DMS114 treated with DMSO at 0.1 percent for 48 hours (cell line): ENCODE measurements around the gene SHOC2.
A peak's percentile ranks its signal among the peaks of the same experiment; 100 is the strongest.

Experiments used
- DNase-seq: peaks from one replicate; lab custom pipeline; 2025; ENCODE audit not compliant: unreplicated experiment; lab: John Stamatoyannopoulos, UW

Gene SHOC2

DNA sequence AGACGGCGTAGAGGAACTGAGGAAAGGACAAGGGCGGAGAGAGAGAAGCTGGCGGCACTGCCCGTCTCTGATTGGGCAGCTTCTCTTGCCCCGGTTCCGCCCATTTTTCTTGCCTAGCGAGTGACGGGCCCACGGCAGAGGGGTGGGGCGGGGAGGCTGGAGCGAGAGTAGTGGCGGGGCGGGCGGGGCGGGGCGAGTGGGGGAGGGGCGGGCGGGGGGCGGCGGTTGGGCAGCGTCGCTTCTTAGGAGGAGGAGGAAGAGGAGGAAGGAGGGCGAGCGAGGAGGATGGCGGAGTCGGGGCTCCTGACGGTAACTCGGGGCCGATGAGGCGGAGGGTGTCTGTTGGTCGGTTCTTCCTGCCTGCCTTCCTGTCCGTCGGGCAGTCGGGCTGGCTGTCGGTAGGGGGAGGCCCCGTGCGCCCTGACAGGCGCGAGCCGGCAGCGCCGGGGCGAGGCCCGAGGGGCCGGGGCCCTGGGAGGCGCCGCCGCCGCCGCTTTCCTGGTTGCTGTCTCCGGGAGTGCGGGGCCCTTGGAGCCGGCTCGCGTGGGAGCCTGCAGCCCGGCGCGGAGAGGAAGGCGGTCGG is at the start of gene SHOC2:
TSS of gene SHOC2 (plus strand) at position 256 of the 583 bp plus-strand sequence. CDS start 44,755 bp downstream, outside the sequence.
- DNase-seq = no peak

DNA sequence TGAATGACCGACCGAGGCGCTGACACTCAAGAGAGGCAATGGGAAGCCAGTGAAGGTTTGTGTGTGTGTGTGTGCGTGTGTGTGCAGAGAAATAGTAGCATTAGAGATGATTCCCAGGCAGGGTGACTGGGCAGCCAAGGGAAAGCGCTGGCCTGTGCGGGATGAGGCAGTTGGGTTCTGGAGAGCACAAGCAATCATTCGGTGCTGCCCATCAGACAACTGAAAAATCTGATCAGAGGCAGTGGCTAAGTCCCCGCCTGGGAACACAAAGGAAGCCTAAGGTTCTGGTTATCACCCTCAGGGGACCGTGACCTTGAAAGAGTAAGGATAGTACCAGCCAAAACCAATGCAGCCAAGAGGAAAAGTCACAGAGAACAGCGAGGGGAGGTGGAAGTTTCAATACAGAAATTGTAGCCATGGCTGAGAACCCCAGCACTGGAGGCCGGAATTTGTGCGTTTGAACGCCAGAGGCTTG is 48.5 kb upstream of the SHOC2 start:
- no peak for DNase-seq

GRCh38 chr10:110871298-110872084 is 47.9 kb upstream of the SHOC2 start, which contains the start of gene PDCD4:
PDCD4 (plus strand) TSS chr10:110871928; CDS start chr10:110876028, 4,100 bp downstream.
- peak; percentile 98 for DNase-seq

GRCh38 chr10:110872145-110872983 is 47.0 kb upstream of the SHOC2 start:
- peak; percentile 74 for DNase-seq

- no peak for DNase-seq
These were observed 46.1 kb upstream of the SHOC2 start for GRCh38 chr10:110872984-110873923.

GRCh38 chr10:110873951-110874350 is 45.5 kb upstream of the SHOC2 start:
- DNase-seq = no peak

DNA sequence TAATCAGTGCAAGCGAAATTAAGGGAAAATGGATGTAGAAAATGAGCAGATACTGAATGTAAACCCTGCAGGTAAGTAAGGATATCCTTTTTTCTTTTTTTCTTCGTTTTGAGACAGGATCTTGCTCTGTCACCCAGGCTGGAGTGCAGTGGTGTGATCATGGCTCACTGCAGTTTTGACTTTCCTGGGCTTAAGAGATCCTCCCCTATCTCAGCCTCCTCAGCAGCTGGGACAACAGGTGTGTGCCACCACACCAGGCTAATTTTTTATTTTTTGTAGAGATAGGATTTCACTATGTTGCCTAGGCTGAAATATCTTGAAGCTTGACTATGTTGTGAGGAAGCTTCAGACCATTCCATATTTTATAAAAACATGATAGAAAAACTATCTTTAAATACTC is 43.4 kb upstream of the SHOC2 start:
- no peak for DNase-seq

DNA sequence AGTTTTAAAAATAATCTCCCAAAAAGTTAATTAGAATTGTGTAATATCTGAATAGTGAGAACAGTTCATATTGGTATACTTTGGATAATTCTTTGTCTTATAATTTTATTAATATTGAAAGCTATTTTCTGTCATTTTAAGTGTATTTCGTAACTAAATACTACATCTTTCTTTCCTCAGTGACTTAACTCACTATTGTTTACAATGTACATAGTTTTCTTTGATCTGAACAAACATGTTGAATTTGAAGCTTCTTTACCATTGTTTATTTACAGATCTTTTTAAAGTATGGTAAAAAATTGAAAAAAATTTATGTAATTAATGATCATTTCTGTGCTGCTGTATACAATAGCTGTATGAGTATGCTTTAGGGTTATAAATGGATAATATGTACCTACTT is 42.6 kb upstream of the SHOC2 start:
- DNase-seq = no peak

- DNase-seq = no peak
These were observed 39.4 kb upstream of the SHOC2 start for GRCh38 chr10:110880012-110880411.

DNA sequence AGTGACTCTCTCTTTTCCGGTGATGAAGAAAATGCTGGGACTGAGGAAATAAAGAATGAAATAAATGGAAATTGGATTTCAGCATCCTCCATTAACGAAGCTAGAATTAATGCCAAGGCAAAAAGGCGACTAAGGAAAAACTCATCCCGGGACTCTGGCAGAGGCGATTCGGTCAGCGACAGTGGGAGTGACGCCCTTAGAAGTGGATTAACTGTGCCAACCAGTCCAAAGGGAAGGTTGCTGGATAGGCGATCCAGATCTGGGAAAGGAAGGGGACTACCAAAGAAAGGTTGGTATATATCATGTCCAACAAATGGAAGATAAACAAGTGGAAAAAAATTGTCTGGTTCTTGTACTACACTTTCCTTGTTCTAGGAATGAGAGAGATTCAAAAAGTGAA is 38.2 kb upstream of the SHOC2 start:
- no peak for DNase-seq

- no peak for DNase-seq
These were observed 37.5 kb upstream of the SHOC2 start for GRCh38 chr10:110881905-110882304.

DNA sequence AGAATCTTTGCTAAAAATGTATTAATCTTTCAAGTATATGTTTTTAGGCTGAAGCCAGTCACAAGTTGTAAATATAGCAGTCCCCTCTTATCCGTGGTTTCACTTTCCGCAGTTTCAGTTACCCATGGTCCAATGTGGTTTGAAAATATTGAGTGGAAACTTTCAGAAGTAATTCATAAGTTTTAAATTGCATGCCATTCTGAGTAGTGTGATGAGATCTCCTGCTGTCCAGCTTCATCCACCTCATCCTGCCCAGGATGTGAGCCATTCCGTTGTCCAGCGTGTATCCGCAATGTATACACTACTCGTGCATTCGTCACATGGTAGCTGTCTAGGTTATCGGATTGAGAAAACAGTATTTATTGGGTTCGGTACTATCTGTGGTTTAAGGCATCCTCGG is 35.5 kb upstream of the SHOC2 start:
- no peak for DNase-seq

DNA sequence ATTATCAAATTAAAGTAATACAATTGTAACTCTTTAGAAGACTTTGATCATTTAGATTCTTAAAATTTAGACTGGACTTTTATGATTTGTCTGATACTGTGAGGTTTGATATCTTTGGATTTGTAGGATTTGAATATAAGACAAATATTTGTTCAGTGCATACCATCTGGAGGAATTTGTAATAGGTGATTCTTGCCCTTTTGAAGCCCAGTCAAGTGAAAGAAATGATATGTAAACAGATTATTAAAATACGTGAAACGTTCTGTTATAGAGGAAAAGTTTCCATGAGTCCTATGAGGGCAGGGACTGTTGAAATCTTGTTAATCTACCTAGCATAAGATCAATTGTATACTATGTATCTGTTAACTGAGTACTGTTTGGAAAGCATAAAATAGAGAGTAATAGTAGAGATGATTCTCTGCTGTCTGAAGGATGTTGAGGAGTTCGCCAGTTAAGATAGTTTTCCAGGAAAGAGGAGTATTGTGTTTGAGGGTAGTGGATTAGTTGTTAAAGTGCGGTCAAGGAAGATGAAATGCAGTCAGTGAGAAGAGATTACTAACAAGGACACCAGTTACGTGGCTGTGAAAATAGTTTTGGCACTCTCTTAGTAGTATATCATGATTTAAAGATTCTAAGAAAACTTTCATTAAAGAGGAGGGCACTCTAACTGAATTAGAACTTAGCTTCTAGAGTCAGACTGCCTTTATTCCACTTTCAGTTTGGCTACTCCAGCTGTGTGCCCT is 33.3 kb upstream of the SHOC2 start:
- DNase-seq = no peak

GRCh38 chr10:110887560-110887959 is 31.8 kb upstream of the SHOC2 start:
- DNase-seq = no peak

DNA sequence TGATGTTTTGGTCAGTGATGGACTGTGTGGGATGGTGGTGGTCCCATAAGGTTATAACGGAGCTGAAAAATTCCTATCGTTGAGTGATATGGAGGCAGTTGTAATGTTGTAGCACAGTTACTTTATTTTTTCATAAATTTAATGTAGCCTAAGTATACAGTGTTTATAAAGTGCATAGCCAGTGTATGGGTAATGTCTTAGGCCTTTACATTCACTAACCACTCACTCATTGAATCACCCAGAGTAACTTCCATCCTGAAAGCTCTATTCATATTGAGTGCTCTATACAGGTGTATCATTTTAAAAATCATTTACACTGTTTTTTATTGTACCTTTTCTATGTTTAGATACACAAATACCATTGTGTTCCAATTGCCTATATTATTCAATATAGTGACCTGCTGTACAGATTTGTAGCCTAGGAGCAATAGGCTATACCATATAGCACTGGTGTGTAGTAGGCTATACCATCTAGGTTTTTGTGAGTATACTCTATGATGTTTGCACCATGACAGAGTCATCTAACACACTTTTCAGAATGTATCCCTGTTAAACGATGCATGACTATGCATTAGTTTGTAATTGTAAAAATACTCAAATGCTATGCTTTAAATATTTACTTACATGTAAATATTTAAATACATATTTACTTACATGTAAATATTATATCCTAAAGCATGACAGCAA is 26.7 kb upstream of the SHOC2 start:
- DNase-seq = no peak

DNA sequence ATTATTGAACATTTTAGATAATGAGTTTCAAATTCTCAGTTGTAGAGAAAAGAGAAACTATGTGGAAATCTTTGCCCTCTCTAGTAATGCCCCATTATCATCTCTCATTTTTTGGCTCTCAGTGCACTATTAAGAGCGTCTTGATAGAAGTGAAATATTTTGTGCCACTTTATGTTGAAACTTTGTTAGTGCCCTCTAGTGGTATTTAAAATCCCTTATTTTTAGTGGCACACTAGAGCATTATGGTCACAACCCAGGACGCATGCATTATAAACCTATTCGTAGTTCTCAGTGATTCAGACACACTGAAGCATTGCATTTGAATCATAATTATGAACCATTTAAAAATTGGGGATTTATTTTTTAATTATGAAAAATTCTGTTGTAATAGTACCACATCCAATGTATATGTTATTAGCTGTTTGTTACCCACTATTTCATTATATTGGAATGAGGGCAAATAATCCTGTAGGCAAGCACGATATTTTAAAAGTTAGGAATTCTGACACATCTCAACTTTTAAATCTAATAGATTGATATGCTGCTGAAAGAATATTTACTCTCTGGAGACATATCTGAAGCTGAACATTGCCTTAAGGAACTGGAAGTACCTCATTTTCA is 25.7 kb upstream of the SHOC2 start:
- DNase-seq = peak; percentile 64

- no peak for DNase-seq
These were observed 22.2 kb upstream of the SHOC2 start for GRCh38 chr10:110897184-110897583.

DNA sequence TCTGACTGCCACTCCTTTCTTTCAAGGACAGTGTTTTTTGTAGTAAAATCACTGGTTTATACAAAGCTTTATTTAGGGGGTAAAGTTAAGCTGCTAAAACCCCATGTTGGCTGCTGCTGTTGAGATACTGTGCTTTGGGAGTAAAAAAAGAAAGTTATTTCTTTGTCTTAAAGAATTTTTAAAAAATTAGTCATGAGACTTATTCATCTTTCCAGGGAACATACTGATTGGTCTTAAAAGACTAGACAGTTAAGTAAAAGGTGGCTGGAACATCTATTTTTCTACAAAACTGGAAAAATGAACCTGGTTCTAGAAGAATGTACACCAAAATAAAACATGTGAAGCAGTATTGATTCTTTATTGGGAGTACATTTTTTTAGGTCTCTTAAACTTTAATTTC is 21.0 kb upstream of the SHOC2 start:
- no peak for DNase-seq

GRCh38 chr10:110900983-110901382 is 18.4 kb upstream of the SHOC2 start:
- no peak for DNase-seq
